BLaER1 treated with 17β-estradiol and CSF1 and Interleukin-3, amounts not matched to agents 10 nM and 100 nM (cell line): ENCODE measurements around the gene GNAO1.

Experiments used
- H3K27ac ChIP-seq, 11 experiments: shearing (Covaris generic); formaldehyde crosslinking; 2 replicates each; pipeline ENCODE4 v1.8.1; 2022
- H3K27me3 ChIP-seq, 11 experiments: shearing (Covaris generic); formaldehyde crosslinking; 2 replicates each; pipeline ENCODE4 v1.8.1; 2022
- H3K36me3 ChIP-seq, 11 experiments: shearing (Covaris generic); formaldehyde crosslinking; 2 replicates each; pipeline ENCODE4 v1.8.1; 2022
- H3K4me1 ChIP-seq, 10 experiments: shearing (Covaris generic); formaldehyde crosslinking; 2 replicates each; pipeline ENCODE4 v1.8.1; 2022
- H3K4me2 ChIP-seq, 11 experiments: shearing (Covaris generic); formaldehyde crosslinking; 2 replicates each; pipeline ENCODE4 v1.8.1; 2022
- H3K4me3 ChIP-seq, 10 experiments: shearing (Covaris generic); formaldehyde crosslinking; 2 replicates each; pipeline ENCODE4 v1.8.1; 2022
- H3K9ac ChIP-seq, 11 experiments: shearing (Covaris generic); formaldehyde crosslinking; 2 replicates each; pipeline ENCODE4 v1.8.1; 2022
- H3K9me3 ChIP-seq, 11 experiments: shearing (Covaris generic); formaldehyde crosslinking; replicated peaks in 1 of 11; 2 replicates each; pipeline ENCODE4 v1.8.1; 2022
- H4K20me1 ChIP-seq, 11 experiments: shearing (Covaris generic); formaldehyde crosslinking; 2 replicates each; pipeline ENCODE4 v1.8.1; 2022
- Cebpa-rat ChIP-seq, 11 experiments: shearing (Covaris generic); IDR thresholded peaks; 2 replicates each; pipeline ENCODE4 v1.8.1; 2022

GNAO1 gene

GRCh38 chr16:56191156-56191815 is at the start of gene GNAO1:
TSS of gene GNAO1 (plus strand) at chr16:56191489. CDS start at chr16:56192236, 747 bp downstream.
- Histone ChIP-seq H3K9ac (peak within 1 kb of the TSS; percentile 8 to 69 (median 43); a peak in 17 of 22 replicates), H3K27ac (no peak within 1 kb of the TSS), H3K4me3 (peak within 1 kb of the TSS; percentile 59 to 74 (median 67)), H3K36me3 (no peaks in the 10 kb centered on the region), H4K20me1 (peaks cover 0 to 36% (median 12%) of the 10 kb centered on the region in 11 experiments; a peak in 13 of 22 replicates), H3K4me1 (peaks cover 13 to 23% (median 18%) of the 10 kb centered on the region in 10 experiments; a peak in 19 of 20 replicates), H3K9me3 (no peaks in the 10 kb centered on the region), H3K4me2 (peak within 1 kb of the TSS; percentile 86 to 96 (median 91)), H3K27me3 (peaks cover 85 to 96% (median 93%) of the 10 kb centered on the region in 11 experiments)
- no peak for TF ChIP-seq Cebpa-rat (IDR thresholded peaks at IDR 0.05)

- H3K27me3 ChIP-seq, result no peaks in the 10 kb centered on the region
- no peak overlapping the region for H3K9ac ChIP-seq
- 0 out of 20 replicates have a peak, but pooled peaks cover 0 to 3% (median 0%) of the 10 kb centered on the region in 10 experiments for H3K4me1 ChIP-seq
- no peak overlapping the region for H3K4me3 ChIP-seq
- H3K9me3 ChIP-seq, result no peaks in the 10 kb centered on the region
- H4K20me1 ChIP-seq, result no peaks in the 10 kb centered on the region
- no peak overlapping the region for H3K4me2 ChIP-seq
- H3K27ac ChIP-seq, result no peak overlapping the region
- no peaks in the 10 kb centered on the region for H3K36me3 ChIP-seq
- TF ChIP-seq Cebpa-rat (IDR thresholded peaks at IDR 0.05), result no peak
Measured at GRCh38 chr16:56143666-56144065, 47.6 kb upstream of the GNAO1 start.

- Histone ChIP-seq H3K36me3 (no peaks in the 10 kb centered on the region), H3K9ac (no peak overlapping the region), H3K9me3 (no peaks in the 10 kb centered on the region), H3K27me3 (no peaks in the 10 kb centered on the region), H3K4me2 (no peak overlapping the region), H3K27ac (no peak overlapping the region), H3K4me3 (no peak overlapping the region), H4K20me1 (no peaks in the 10 kb centered on the region), H3K4me1 (0 out of 20 replicates have a peak, but pooled peaks cover 0 to 3% (median 0%) of the 10 kb centered on the region in 10 experiments)
- TF ChIP-seq Cebpa-rat (IDR thresholded peaks at IDR 0.05), result no peak
Measured at GRCh38 chr16:56145369-56145768, 45.9 kb upstream of the GNAO1 start.

GRCh38 chr16:56151621-56152020 is 39.7 kb upstream of the GNAO1 start:
- Histone ChIP-seq H3K9ac (no peak overlapping the region), H3K4me1 (no peaks in the 10 kb centered on the region), H3K9me3 (no peaks in the 10 kb centered on the region), H3K27ac (no peak overlapping the region), H3K27me3 (no peaks in the 10 kb centered on the region; a peak in 1 of 22 replicates), H3K36me3 (no peaks in the 10 kb centered on the region), H4K20me1 (no peaks in the 10 kb centered on the region), H3K4me2 (no peak overlapping the region), H3K4me3 (no peak overlapping the region)
- no peak for TF ChIP-seq Cebpa-rat (IDR thresholded peaks at IDR 0.05)

DNA sequence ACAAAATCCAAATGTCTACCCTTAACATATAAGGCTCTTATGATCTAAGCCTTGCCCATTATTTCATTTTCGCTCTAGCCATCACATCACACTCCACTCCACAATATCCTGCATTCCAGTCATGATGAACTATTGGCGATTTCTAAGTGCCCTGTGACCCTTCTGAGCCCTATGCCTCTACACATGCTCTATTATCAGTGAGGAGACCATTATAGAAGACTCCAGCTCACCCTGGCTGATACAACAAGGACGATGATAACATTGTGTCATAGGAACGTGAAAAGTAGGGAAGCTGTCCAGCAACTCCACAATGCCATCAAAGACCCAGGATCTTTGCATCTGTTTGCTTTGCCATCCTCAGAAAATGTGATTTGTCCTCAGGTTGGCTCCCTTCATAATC is 29.6 kb upstream of the GNAO1 start:
- H3K36me3 ChIP-seq, result no peaks in the 10 kb centered on the region
- H3K4me1 ChIP-seq, result no peaks in the 10 kb centered on the region
- no peak overlapping the region for H3K4me3 ChIP-seq
- H3K4me2 ChIP-seq, result no peak overlapping the region
- H3K27me3 ChIP-seq, result no peaks in the 10 kb centered on the region
- no peaks in the 10 kb centered on the region for H3K9me3 ChIP-seq
- TF ChIP-seq Cebpa-rat (IDR thresholded peaks at IDR 0.05), result no peak
- H4K20me1 ChIP-seq, result no peaks in the 10 kb centered on the region
- no peak overlapping the region for H3K9ac ChIP-seq
- H3K27ac ChIP-seq, result no peak overlapping the region

GRCh38 chr16:56163089-56163488 is 28.2 kb upstream of the GNAO1 start:
- H4K20me1 ChIP-seq, result no peaks in the 10 kb centered on the region
- no peak overlapping the region for H3K27ac ChIP-seq
- no peaks in the 10 kb centered on the region for H3K36me3 ChIP-seq
- H3K27me3 ChIP-seq, result no peaks in the 10 kb centered on the region
- H3K4me3 ChIP-seq, result no peak overlapping the region
- H3K4me2 ChIP-seq, result no peak overlapping the region
- no peak for TF ChIP-seq Cebpa-rat (IDR thresholded peaks at IDR 0.05)
- no peaks in the 10 kb centered on the region for H3K9me3 ChIP-seq
- no peak overlapping the region for H3K9ac ChIP-seq
- no peaks in the 10 kb centered on the region for H3K4me1 ChIP-seq

DNA sequence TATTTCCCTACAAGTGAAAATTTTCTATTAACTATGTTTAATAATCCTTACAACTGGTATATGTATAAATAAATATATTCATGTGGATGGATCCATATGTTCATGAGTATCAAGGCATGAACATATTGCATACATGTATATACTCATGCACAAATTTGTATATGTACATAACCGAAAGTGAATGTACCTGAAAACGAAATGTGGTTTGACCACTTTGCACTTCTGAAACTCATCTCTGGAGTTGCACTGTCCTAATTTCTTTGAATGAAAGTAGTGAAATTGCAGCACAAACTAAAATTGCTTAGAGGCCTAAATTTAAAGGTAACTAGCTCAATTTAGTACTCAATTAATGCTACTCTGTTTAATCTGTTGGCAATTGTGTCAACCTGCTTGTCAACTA is 27.4 kb upstream of the GNAO1 start:
- H3K4me1 ChIP-seq, result no peaks in the 10 kb centered on the region
- no peak for TF ChIP-seq Cebpa-rat (IDR thresholded peaks at IDR 0.05)

GRCh38 chr16:56164636-56165035 is 26.7 kb upstream of the GNAO1 start:
- Histone ChIP-seq H3K27me3 (no peaks in the 10 kb centered on the region), H3K9ac (no peak overlapping the region), H3K4me1 (no peaks in the 10 kb centered on the region), H3K4me2 (no peak overlapping the region), H3K9me3 (no peaks in the 10 kb centered on the region), H4K20me1 (no peaks in the 10 kb centered on the region), H3K27ac (no peak overlapping the region), H3K4me3 (no peak overlapping the region), H3K36me3 (no peaks in the 10 kb centered on the region)
- TF ChIP-seq Cebpa-rat (IDR thresholded peaks at IDR 0.05), result no peak

More for the DNA sequence above, 27.4 kb upstream of the GNAO1 start:
- no peak overlapping the region for H3K4me3 ChIP-seq
- no peaks in the 10 kb centered on the region for H3K27me3 ChIP-seq
- H3K27ac ChIP-seq, result no peak overlapping the region
- no peak overlapping the region for H3K9ac ChIP-seq
- no peaks in the 10 kb centered on the region for H3K9me3 ChIP-seq
- no peaks in the 10 kb centered on the region for H4K20me1 ChIP-seq
- no peak overlapping the region for H3K4me2 ChIP-seq
- H3K36me3 ChIP-seq, result no peaks in the 10 kb centered on the region

GRCh38 chr16:56174411-56174810 is 16.9 kb upstream of the GNAO1 start:
- H3K9me3 ChIP-seq, result peaks cover 16 to 46% (median 36%) of the 10 kb centered on the region in 11 experiments; a peak in 20 of 22 replicates
- no peak overlapping the region for H3K4me3 ChIP-seq
- H3K36me3 ChIP-seq, result no peaks in the 10 kb centered on the region
- H3K27me3 ChIP-seq, result no peaks in the 10 kb centered on the region
- no peak for TF ChIP-seq Cebpa-rat (IDR thresholded peaks at IDR 0.05)
- no peak overlapping the region for H3K4me2 ChIP-seq
- no peak overlapping the region for H3K27ac ChIP-seq
- no peaks in the 10 kb centered on the region for H4K20me1 ChIP-seq
- peaks cover 0 to 13% (median 0%) of the 10 kb centered on the region in 10 experiments; a peak in 8 of 20 replicates for H3K4me1 ChIP-seq
- no peak overlapping the region for H3K9ac ChIP-seq

DNA sequence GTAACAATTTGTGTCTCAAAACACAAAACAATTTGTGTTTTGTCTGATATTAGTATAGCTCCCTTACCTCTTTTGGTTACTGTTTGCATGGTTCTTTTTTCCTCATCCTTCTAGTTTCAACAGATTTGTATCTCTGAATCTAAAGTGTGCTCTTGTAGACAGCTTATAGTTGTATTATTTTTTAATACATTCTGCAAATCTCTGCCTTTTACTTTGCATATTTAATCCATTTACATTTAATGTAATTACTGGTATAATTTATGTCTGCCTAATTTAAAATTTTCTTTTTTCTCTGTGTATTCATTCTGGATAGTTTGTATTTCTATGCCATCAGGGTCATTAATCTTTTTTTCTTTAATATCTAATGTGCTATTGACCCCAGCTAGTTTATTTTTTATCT is 9.9 kb upstream of the GNAO1 start:
- no peak for TF ChIP-seq Cebpa-rat (IDR thresholded peaks at IDR 0.05)
- Histone ChIP-seq H3K36me3 (no peaks in the 10 kb centered on the region), H3K4me2 (no peak overlapping the region), H3K27ac (no peak overlapping the region), H3K4me1 (peaks cover 0 to 6% (median 0%) of the 10 kb centered on the region in 10 experiments; a peak in 1 of 20 replicates), H3K4me3 (no peak overlapping the region), H4K20me1 (no peaks in the 10 kb centered on the region), H3K27me3 (no peaks in the 10 kb centered on the region; a peak in 1 of 22 replicates), H3K9ac (no peak overlapping the region), H3K9me3 (peaks cover 31 to 59% (median 52%) of the 10 kb centered on the region in 11 experiments)
